Testis (tissue), 2 donors: ENCODE data around the gene FALEC.

ENCODE experiments used
- CTCF ChIP-seq, 3 experiments: fragments of 450-650 bp in 2 of 3; fragments of 200-600 bp in 1 of 3; sonication (generic) in 1 of 3; IDR thresholded peaks; one replicate each; pipeline ENCODE4 v1.5.1; 2016 to 2019; ENCODE audit warnings: antibody characterized with exemption in 3 of 3, mild to moderate bottlenecking in 2 of 3, moderate library complexity in 1 of 3
- POLR2A ChIP-seq: fragments of 450-650 bp; IDR thresholded peaks from one replicate; pipeline ENCODE4 v1.6.1; 2017; ENCODE audit warnings: antibody characterized with exemption, mild to moderate bottlenecking, moderate library complexity

- TF ChIP-seq CTCF (IDR thresholded peaks at IDR 0.05) (no peak), POLR2A (no peak)
Measured at GRCh38 chr1:150566589-150567340, 51.2 kb downstream of the FALEC start.
